ENCODE results near the gene ASTN1.
A peak's percentile ranks its signal among the peaks of the same experiment; 100 is the strongest.

The ASTN1 gene

DNA sequence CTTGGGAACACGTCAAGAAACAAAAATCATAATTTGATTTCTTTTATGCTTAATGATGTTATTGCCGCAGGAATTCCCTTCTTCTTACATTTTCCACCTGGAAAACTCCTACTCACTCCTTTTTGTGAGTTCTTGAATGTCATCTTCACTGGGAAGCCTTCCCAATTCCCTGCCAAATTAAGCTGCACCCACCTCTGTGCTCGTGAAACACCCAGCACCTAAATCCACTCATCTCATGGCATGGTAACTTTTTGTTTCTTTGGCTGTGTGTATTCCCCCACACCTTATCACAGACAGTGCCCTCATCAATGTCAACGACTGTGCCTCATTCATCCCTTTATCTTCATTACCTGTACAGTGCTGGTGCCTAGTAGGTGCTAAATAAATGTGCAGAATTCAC, 45.6 kb downstream of the ASTN1 start:
- TF ChIP-seq, protein P1, sequence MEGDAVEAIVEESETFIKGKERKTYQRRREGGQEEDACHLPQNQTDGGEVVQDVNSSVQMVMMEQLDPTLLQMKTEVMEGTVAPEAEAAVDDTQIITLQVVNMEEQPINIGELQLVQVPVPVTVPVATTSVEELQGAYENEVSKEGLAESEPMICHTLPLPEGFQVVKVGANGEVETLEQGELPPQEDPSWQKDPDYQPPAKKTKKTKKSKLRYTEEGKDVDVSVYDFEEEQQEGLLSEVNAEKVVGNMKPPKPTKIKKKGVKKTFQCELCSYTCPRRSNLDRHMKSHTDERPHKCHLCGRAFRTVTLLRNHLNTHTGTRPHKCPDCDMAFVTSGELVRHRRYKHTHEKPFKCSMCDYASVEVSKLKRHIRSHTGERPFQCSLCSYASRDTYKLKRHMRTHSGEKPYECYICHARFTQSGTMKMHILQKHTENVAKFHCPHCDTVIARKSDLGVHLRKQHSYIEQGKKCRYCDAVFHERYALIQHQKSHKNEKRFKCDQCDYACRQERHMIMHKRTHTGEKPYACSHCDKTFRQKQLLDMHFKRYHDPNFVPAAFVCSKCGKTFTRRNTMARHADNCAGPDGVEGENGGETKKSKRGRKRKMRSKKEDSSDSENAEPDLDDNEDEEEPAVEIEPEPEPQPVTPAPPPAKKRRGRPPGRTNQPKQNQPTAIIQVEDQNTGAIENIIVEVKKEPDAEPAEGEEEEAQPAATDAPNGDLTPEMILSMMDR (IDR thresholded peaks at IDR 0.05; ENCODE audit: insufficient read depth, low read depth, low read length, missing control alignments): no peak
- no peak for DNase-seq (ENCODE audit: low read depth)
- no peak overlapping the region for H3K4me3 ChIP-seq (ENCODE audit: low read length)

DNA sequence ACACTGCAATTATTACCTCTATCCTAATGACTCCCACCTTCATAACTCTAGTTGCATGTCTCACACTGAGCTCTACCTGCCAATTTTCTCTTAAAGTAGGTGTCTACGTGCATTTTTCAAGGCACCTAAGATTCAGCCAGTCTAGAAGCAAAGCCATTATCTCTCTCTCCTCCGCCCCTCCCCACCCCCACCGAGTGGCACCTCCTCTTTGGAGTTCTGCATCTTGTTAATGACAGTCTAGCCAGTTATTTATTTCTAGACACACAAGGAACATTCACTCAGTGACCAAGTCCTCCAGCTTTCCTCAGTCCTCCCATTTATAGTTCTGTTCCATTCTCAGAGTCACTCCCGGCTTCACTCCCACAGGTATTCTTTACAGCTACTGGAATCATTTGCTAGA, 47.6 kb downstream of the ASTN1 start:
- no peak for DNase-seq (ENCODE audit: low read depth)
- no peak overlapping the region for H3K4me3 ChIP-seq (ENCODE audit: low read length)
- TF ChIP-seq, protein P1 (IDR thresholded peaks at IDR 0.05; ENCODE audit: insufficient read depth, low read depth, low read length, missing control alignments): no peak

DNA sequence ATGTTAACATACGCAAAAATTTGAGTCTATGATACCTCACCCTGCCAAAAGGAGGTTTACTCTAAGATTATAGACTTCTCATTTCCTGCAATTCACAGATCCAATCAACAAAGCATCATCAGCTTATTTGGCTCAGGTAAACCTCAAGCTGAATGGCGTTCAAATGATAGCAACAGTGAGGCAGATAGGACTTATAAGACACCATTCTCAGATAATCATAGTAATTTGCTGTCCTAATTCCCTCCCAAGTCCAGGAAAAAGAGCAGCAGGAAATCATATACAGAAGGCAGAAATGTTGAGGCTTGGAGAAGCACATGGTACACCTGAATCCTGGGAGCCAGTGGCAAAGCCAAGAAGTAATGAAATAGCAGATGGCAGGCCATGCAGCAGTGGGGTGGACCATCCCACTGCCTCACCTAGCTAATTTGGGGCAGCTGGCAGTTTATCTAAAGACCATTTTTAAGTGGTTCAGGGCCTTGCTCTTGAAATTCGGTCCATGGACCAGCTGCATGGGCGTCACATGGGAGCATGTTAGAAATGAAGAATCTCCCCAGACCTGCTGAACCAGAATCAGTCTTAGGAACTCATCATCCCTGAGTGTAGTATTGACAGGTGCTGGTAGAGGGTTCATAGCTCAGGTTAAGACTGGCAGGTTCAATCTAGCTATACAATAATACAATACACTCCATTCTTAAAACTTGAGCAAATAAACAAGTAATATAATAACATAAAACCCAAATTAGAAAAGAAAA, 57.7 kb downstream of the ASTN1 start:
- TF ChIP-seq, protein P1 (IDR thresholded peaks at IDR 0.05; ENCODE audit: insufficient read depth, low read depth, low read length, missing control alignments): no peak
- H3K4me3 ChIP-seq (ENCODE audit: low read length): no peak overlapping the region
- peak; percentile 51 for DNase-seq (ENCODE audit: low read depth)

DNA sequence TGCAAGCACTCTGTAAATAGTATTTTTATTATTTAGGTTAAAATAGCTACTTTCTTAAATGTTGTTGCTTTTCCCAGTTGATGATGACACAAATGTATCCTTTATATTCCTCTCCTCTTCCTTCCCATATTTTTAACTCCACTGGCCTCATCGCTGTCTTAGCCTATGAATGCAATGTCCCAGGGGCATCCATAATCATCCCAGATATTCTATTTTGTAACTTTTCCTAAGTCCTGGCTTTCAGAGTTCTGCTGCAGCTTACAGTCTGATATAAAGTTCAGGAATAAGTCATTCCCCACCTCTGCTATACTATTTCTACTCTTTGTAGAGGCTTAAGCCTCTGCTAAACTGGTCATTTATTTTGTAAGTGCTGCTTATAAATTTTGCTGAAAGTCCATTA, 58.3 kb downstream of the ASTN1 start:
- TF ChIP-seq, protein P1 (IDR thresholded peaks at IDR 0.05; ENCODE audit: insufficient read depth, low read depth, low read length, missing control alignments): no peak
- no peak overlapping the region for H3K4me3 ChIP-seq (ENCODE audit: low read length)
- no peak for DNase-seq (ENCODE audit: low read depth)

DNA sequence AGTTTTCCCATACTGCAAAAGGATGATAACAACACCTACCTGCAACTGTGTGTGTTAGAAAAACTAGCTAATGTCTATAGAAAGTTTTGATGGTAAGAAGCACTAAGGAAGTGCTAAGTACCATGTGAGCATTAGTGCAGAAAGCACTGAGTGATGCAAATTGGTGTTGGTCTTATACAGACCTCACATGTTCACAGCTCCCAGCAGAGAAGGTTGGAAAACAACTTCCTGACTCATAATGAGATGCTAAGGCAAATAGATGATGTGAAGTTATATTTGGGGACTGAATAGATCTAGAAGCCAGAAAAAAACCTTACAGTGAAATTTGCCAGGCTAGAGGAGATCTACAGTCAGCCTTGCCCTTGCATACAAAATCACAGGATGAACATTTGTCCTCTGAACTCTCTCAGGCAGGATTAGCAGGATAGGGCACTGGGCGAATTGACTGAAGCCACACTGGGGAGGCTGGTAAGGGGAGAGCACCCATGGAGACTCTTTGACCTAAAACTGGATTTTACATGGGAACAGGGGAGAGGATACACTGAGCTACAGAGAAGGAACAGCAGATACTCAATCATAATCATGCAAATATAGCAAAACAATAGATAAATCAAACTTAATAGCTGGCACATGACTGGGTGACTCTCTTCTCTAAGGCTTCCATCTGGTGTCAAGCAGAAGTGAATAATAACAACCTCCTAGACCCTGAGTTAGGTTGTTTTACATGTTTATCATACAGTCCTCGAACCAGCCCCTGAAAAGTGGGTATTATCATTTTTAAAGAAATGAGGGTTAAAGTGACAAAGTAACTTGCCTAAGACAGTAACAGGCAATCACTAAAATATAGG, 61.3 kb downstream of the ASTN1 start:
- TF ChIP-seq, protein P1 (IDR thresholded peaks at IDR 0.05; ENCODE audit: insufficient read depth, low read depth, low read length, missing control alignments): no peak
- H3K4me3 ChIP-seq (ENCODE audit: low read length): no peak overlapping the region
- no peak for DNase-seq (ENCODE audit: low read depth)

DNA sequence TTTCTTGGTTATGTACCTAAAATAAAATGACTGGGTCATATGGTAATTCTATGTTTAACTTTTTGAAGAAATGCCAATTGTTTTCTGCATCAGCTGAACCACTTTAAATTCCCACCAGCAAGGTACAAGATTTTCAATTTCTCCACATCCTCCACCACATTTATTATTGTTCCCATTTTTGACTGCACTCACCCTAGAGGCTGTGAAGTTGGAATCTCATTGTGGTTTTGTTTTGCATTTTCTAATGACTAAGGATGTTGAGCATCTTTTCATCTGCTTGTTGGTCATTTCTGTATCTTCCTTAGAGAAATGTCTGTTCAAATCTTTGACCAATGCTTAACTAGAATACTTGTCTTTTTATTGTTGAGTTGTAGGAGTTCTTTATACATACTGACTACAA, 72.5 kb downstream of the ASTN1 start:
- TF ChIP-seq, protein P1 (IDR thresholded peaks at IDR 0.05; ENCODE audit: insufficient read depth, low read depth, low read length, missing control alignments): no peak
- no peak for DNase-seq (ENCODE audit: low read depth)

More for the DNA sequence above, 72.5 kb downstream of the ASTN1 start:
- no peak overlapping the region for H3K4me3 ChIP-seq (ENCODE audit: low read length)

Data from epithelial cell of esophagus (primary cell).